Naive B cell (primary cell): ENCODE measurements around the gene MLLT1. TPM values are rescaled to one million over a fixed set of nuclear protein-coding genes. Genes with fewer than 3 reads are reported as not detected.

Source experiments
- ATAC-seq, 2 donors: fragments of 150-1000 bp; cut with Tn5 transposase; 2 replicates each; pipeline ENCODE4 v1.10.0; 2021; ENCODE audit warnings: low read depth in 2 of 2, mild to moderate bottlenecking in 2 of 2, moderate library complexity in 2 of 2
- DNase-seq: peaks from one replicate; pipeline ENCODE4 v3.0.0; 2022
- H3K27ac Mint-ChIP-seq, 6 donors: one replicate each; pipeline ENCODE4 v1.8.0; 2020 to 2022; ENCODE audit warnings: mild to moderate bottlenecking in 6 of 6, mixed read lengths in 6 of 6, moderate library complexity in 5 of 6, inconsistent platforms in 2 of 6
- H3K27me3 Mint-ChIP-seq, 3 donors: one replicate each; pipeline ENCODE4 v1.8.0; 2021 to 2022; ENCODE audit warnings: mixed read lengths in 3 of 3, mild to moderate bottlenecking in 1 of 3
- H3K36me3 Mint-ChIP-seq, 2 donors: one replicate each; pipeline ENCODE4 v1.8.0; 2020 to 2022; ENCODE audit warnings: mixed read lengths in 2 of 2, inconsistent platforms in 1 of 2, mild to moderate bottlenecking in 1 of 2
- H3K4me1 Mint-ChIP-seq, 3 donors: one replicate each; pipeline ENCODE4 v1.8.0; 2020 to 2022; ENCODE audit warnings: mixed read lengths in 3 of 3, inconsistent platforms in 1 of 3, mild to moderate bottlenecking in 1 of 3, moderate library complexity in 1 of 3
- H3K4me3 Mint-ChIP-seq, 8 donors: one replicate each; pipeline ENCODE4 v1.8.0; 2020 to 2022; ENCODE audit warnings: mild to moderate bottlenecking in 8 of 8, mixed read lengths in 8 of 8, moderate library complexity in 8 of 8, inconsistent platforms in 2 of 8
- H3K9me3 Mint-ChIP-seq, 7 donors: one replicate each; pipeline ENCODE4 v1.8.0; 2020 to 2022; ENCODE audit warnings: mixed read lengths in 7 of 7, mild to moderate bottlenecking in 5 of 7, inconsistent platforms in 2 of 7, moderate library complexity in 1 of 7
- polyA plus RNA-seq, 6 donors: library from polyadenylated mRNA; unstranded; fragments of 300-500 nt; fragmentation: Illumina TruSeq; gene quantifications; one replicate each; pipeline ENCODE4 v1.2.3, GENCODE V29; 2021; ENCODE audit warnings: low read depth in 6 of 6

MLLT1 gene
- polyA plus RNA-seq, 6 donors from 2014 or later, result 0.43 to 1.7 (median 1.3) TPM

DNA sequence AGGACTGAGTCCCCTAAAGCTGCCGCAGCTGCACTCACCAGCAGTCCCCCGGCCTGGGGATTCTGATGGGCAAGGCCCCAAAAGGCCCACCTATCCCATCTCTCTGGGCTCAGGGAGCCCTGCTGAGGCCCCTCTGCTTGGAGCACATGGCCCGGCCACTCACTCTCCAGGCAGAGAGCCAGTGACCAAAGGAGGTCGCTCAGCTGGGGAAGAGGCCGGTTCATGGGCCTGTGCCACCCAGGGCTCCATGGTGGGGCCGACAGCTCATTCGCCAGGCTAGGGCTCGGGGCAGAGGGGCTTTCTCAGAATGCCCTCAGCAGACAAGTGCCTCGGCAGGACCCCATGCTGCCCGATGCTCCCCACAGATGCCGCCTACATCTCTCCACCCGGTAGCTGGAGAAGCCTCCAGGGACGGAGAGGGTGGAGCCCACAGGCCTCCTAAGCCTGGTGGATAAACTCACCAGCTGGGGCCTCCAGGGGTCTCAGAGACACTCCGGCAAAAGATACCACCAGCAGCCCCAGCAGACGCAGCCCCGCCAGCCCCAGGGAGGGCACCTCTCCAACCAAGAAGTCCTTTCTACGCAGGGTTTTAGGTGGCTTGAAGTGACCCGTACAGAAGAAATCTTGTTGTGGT, 54.4 kb downstream of the MLLT1 start:
- Mint-ChIP-seq H3K27ac (no peak overlapping the region), H3K27me3 (no peaks in the 10 kb centered on the region), H3K4me3 (no peak overlapping the region), H3K9me3 (no peaks in the 10 kb centered on the region), H3K36me3 (peaks cover 0 to 22% of the 10 kb centered on the region in 2 donors), H3K4me1 (peaks cover 0 to 10% (median 4%) of the 10 kb centered on the region in 3 donors)
- ATAC-seq, result no peak
- DNase-seq, result no peak

DNA sequence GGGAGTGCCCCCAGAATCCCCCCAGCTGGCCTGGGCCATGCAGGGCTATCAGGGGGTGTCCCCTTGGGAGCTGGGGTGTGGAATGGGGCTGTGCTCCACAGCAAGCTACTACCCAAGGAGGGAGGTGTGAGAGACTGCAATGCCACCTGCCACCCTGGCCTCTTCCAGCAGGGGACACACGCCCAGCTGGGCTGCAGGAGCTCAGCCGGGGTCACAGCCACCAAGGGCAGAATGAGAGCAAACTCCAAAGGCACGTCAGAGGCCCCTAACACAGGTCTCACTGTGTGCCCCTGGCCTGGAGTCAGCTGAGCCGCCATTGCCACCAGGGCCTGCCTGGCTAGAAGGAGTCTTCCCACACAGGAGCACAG, 55.5 kb downstream of the MLLT1 start:
- H3K9me3 Mint-ChIP-seq, result no peaks in the 10 kb centered on the region
- ATAC-seq (no peak), DNase-seq (no peak)
- H3K27ac Mint-ChIP-seq, result no peak overlapping the region
- peaks cover 0 to 5% (median 4%) of the 10 kb centered on the region in 3 donors for H3K4me1 Mint-ChIP-seq
- H3K4me3 Mint-ChIP-seq, result no peak overlapping the region
- H3K36me3 Mint-ChIP-seq, result peaks cover 0 to 15% of the 10 kb centered on the region in 2 donors
- no peaks in the 10 kb centered on the region for H3K27me3 Mint-ChIP-seq

DNA sequence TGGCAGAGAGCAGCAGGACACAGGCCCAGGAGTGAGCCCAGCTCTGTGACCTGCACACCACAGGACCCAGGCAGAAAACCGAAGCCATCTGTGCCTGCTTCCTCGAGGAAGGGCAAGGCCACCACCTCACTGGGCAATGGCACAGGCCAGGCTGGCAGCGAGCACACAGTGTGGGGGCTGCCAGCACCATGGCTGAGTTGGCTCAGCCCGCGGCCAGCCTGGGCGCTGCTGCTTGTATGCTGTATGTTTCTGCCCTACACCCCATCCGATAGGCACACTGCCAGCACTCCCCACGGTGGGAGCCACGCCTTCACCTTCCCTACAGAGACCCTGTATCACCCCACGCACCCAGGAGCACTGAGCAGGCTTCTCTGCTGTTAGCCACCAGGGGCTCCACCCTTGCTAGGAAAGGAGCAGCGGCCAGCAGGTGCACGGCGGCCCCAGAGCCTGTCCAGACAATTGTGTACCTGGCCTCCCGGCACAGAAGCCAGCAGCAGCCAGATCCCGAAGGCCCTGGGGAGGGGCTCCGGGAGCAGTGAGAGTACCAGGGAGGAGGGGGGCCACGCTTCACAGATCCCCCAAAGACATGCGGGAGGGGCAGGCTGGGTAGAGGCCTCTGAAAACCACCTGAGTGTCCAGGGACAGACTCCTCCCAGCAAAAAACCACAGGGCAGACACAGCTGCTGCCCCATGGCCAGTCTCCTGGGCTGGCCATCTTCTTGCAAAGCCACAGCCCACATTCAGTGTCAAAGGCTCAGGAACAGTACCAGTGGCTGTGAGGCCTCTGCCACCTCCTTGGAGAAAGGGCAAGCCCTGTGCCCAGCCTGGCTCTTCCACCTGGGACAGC, 56.1 kb downstream of the MLLT1 start:
- Mint-ChIP-seq H3K27me3 (no peaks in the 10 kb centered on the region), H3K4me1 (peaks cover under 1 to 4% (median 4%) of the 10 kb centered on the region in 3 donors), H3K27ac (no peak overlapping the region), H3K36me3 (peaks cover 0 to 13% of the 10 kb centered on the region in 2 donors), H3K4me3 (no peak overlapping the region), H3K9me3 (no peaks in the 10 kb centered on the region)
- DNase-seq, result no peak
- ATAC-seq, result no peak

DNA sequence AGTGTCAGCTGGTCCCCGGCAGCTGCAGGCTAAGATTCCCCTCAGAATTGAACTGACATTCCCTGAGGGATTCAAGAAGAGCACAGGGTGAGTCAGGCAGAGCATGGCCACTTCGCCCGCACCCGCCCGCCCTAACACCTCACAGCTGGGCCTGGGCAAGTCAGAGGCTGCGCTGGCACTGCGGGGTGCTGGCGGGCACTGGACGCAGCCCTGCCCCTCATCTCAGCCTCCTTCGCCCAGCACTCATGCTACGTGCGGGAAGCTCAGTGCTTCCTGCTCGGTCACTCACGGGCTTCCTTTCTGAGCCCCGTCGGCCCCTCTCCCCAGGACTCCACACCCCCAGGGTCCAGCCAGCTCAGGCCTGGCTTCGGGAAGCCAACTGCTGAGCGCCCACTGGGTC, 56.9 kb downstream of the MLLT1 start:
- H3K4me3 Mint-ChIP-seq, result no peak overlapping the region
- H3K4me1 Mint-ChIP-seq, result peaks cover 5 to 8% (median 6%) of the 10 kb centered on the region in 3 donors
- H3K36me3 Mint-ChIP-seq, result peaks cover 0 to 13% of the 10 kb centered on the region in 2 donors
- ATAC-seq (no peak), DNase-seq (no peak)
- H3K27me3 Mint-ChIP-seq, result no peaks in the 10 kb centered on the region
- H3K9me3 Mint-ChIP-seq, result no peaks in the 10 kb centered on the region
- H3K27ac Mint-ChIP-seq, result no peak overlapping the region

DNA sequence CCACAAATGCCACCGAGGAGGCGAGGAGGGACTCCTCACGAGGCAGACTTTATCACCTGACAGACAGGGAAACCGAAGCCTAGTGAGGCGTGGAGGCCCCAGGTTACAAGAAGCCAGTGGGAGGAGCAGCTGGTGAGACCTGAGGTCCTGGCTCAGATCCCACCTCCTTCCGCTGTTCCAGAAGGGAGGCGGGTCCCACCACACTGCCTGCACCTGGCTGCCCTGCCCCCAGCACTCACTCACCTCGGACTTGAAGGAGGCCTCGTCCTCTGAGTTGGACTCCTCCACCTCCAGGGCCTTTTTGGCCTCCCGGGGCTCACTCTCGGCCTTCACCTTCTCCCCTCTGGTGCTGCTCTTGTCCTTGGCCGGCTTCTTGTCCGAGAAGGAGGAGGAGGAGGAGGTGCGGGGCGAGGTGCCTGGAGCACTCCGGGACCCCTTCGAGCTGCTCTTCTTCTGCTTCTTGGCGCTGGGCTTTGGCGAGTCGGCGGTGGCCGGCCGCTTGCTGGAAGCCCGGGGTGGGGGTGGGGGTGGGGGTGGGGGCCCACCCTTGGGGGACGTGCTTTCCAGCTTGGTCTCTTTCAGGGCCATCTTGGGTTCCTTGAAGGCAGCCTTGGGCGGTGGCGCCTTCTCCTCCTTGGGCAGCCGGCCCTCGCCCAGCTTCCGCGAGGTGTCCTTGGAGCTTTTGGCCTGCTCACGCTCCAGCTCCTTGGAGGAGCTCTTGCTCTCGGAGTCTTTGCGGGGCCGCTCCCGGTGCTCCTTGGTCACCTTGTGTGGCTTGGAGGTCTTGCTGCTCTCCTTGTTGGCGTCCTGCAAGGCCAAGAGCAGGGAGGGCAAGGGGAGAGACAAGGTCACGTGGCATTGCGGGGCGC, 57.7 kb downstream of the MLLT1 start:
- Mint-ChIP-seq H3K9me3 (no peaks in the 10 kb centered on the region), H3K36me3 (peaks cover 0 to 13% of the 10 kb centered on the region in 2 donors)
- no peak for ATAC-seq

DNA sequence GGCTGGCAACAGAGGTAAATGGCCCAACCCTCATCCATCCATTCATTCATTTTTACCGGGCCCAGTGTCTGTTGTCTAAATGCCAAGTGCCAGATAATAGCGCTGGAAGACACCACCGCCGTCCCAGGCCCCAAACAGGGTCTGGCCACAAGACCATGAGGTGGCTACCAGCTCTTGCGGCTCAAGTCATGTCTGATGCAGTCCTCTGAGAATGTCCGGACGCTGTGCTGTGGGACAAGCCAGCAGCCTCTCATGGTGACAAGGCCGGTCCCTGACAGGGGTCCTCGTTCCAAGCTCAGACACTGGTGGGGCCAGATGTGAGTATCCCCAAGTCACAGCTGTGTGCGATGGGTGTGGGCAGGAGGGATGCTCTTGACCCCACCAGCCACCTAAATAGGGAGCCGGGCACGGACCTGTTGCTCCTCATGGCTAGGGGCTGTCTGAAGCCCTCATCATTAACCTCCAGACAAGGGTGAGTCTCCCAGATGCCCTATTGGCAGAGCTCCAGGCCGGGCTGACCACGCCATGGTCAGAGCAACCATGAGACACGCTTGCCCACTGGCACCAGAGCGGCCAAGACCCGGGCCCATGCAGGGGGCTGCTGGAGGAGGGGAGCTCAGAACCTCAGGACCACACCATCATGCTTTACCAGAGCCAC, 58.4 kb downstream of the MLLT1 start:
- no peak overlapping the region for H3K4me3 Mint-ChIP-seq
- peaks cover 4 to 6% (median 5%) of the 10 kb centered on the region in 3 donors for H3K4me1 Mint-ChIP-seq
- peaks cover 0 to 8% of the 10 kb centered on the region in 2 donors for H3K36me3 Mint-ChIP-seq
- no peak for DNase-seq
- no peak for ATAC-seq
- H3K27ac Mint-ChIP-seq, result peak overlapping the region in 1 of 6 donors; percentile 62
- no peaks in the 10 kb centered on the region for H3K27me3 Mint-ChIP-seq
- no peaks in the 10 kb centered on the region for H3K9me3 Mint-ChIP-seq

More for the DNA sequence above, 57.7 kb downstream of the MLLT1 start:
- Mint-ChIP-seq H3K27me3 (no peaks in the 10 kb centered on the region), H3K4me1 (peaks cover 5 to 8% (median 6%) of the 10 kb centered on the region in 3 donors), H3K4me3 (no peak overlapping the region), H3K27ac (peak overlapping the region in 1 of 6 donors; percentile 49)
- no peak for DNase-seq

DNA sequence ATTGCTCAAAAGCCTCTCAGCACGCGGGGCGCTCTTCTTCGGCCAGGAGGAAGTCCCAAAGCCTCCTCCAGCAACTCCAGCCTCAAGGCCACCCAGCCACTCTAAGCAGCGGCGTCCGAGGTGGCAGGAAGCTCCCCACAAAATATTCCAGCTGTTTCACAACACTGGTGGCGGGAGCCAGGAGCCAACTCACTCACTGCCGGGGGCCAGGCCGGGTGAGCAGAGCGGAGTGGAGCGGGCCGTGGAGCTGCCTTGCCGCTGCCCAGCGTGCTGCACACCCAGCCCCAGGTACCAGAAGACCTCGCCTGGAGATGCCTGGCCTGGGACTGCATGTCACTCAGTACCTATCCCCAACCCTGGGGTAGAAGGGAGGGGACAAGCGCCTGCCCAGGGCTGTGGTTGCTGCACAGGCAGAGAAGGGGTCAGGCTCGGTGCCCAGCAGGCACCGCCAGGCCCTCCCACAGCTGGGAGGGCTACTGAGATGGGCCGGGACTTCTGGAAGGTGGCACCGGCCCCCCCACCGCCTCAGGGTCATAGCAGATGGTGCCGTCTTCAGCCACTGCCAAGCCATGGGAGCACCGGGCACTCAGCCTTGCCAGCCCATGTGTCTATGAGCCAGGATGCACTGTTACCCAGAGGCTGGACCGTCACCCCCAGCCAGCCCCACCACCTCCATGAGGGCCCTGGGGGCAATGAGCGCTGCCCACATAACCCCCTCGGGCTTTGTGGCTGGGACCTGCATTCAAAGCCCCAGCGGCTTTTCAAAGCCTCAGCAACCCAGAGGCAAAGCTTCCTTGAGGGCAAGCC, 59.2 kb downstream of the MLLT1 start:
- no peaks in the 10 kb centered on the region for H3K27me3 Mint-ChIP-seq
- no peak overlapping the region for H3K27ac Mint-ChIP-seq
- peaks cover 3 to 6% (median 4%) of the 10 kb centered on the region in 3 donors for H3K4me1 Mint-ChIP-seq
- DNase-seq (no peak), ATAC-seq (no peak)
- H3K9me3 Mint-ChIP-seq, result no peaks in the 10 kb centered on the region
- peaks cover 0 to under 1% of the 10 kb centered on the region in 2 donors for H3K36me3 Mint-ChIP-seq
- no peak overlapping the region for H3K4me3 Mint-ChIP-seq

DNA sequence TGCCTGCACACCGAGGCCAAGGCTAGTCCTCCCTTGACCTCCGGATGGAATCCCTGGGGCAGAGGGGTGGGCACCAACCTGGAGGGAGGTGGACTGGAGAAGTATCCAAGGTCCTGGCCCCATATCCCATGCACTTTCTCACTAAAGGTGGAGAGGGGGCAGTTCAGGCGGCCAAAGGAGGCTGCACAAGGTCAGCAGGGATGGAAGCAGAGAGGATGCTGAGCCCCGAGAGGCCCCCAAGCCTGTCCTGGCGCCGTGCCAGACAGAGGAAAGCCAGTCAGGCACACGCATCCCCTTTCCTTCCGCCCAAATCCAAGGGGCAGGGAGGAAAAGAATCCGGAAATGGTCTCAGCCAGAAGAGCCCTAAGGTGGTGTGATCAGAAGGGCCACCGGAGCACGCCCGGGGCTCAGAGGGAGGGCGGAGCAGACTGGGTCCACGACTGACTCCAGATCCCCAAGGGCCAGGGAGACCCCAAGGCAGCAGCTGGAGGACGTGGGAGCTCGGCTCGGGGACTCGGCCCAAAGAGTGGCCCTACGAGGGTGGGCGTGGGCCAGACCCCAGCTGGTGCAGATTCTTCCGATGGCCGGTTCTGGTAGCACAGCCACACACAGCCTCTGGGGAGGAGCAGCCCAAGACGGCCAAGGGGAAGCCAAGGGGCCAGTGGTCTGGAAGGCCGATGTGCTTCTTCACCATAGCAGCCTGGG, 60.0 kb downstream of the MLLT1 start:
- no peak for DNase-seq
- no peak for ATAC-seq
- H3K9me3 Mint-ChIP-seq, result no peaks in the 10 kb centered on the region
- H3K36me3 Mint-ChIP-seq, result no peaks in the 10 kb centered on the region
- no peaks in the 10 kb centered on the region for H3K27me3 Mint-ChIP-seq
- H3K4me1 Mint-ChIP-seq, result peaks cover 3 to 6% (median 4%) of the 10 kb centered on the region in 3 donors
- H3K4me3 Mint-ChIP-seq, result peak overlapping the region in 1 of 8 donors; percentile 15
- H3K27ac Mint-ChIP-seq, result no peak overlapping the region

DNA sequence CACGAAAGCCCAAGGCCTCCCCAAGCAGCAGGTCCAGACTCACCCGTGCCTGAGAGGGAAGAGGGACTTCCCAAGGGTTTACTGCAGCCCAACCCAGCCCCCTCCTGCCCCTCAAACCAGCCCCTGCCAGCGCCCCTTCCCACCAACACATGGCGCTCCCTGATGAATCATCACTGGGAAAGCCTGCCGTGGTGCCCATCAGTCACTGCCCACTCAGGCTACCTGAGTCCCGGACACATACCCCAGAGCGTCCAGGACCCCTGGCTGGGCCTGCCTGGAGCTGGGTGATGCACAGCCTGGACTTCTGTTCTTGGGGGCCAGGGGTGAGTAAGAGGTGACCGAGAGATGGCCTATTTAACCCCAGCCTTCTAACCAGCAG, 60.6 kb downstream of the MLLT1 start:
- Mint-ChIP-seq H3K9me3 (no peaks in the 10 kb centered on the region), H3K36me3 (no peaks in the 10 kb centered on the region), H3K4me1 (peaks cover 3 to 6% (median 4%) of the 10 kb centered on the region in 3 donors), H3K4me3 (no peak overlapping the region), H3K27me3 (no peaks in the 10 kb centered on the region), H3K27ac (no peak overlapping the region)
- DNase-seq (no peak), ATAC-seq (no peak)

DNA sequence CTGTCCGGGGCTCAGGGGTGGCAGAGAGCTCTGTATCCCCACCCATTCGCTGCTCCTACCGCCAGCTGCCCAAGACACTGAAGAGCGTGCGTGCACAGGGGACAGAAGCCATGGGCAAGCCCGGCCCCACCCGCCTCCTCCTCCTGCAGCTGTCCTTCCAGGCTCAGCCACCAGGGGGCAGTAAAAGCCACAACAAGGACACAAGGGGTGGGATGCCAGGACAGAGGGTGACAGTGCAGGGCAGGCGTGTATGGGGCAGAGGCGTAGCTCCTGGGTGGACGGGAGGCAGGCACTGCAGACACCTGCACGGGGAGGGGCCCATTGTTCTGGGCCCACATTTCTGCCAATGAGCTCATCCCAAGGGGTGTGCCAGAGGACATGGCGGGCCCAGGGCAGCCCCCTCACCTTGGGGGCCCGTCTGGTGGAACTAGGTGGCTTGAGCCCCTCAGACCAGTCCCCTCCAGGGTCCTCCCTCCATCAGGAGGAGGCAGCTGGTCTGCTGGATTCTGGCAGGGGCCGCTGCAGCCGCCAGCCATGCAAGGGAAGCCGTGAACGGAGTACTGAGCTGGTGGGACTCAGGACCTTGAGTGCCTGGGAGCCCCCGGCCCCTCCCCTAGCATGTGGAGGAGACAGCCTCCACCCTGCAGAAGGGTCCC, 61.2 kb downstream of the MLLT1 start:
- Mint-ChIP-seq H3K4me3 (no peak overlapping the region), H3K27ac (peak overlapping the region in 1 of 6 donors; percentile 34), H3K9me3 (no peaks in the 10 kb centered on the region), H3K4me1 (peaks cover 3 to 6% (median 4%) of the 10 kb centered on the region in 3 donors), H3K27me3 (no peaks in the 10 kb centered on the region), H3K36me3 (no peaks in the 10 kb centered on the region)
- DNase-seq, result peak; percentile 74
- ATAC-seq, result peak; percentile 71 to 86

DNA sequence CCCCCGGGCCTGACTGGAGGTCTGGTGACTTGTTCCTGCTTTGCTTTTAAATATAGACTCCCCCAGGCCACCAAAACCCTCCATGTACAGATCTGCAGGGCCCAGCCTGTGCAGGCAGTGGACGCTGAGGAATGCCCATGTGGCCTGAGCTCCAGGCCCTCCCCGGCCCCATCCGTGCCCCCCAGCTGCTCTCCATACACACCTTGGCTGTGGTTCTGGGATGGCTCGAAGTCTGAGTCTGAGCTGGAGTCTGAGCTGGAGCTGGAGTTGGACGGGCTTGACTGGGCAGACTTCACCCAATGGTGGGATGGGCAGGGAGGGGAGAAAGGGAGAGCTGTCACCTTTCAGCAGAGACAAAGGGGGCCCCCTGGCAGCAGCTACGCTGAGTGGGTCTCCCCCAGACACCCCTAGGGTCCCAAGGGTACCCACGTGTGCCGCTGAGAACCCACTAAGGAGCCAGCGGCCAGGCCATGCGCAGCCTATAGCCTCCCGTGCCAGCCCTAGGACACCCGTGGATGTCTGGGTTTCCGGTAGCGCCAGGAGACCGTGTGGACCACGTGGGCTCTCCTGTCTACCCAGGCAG, 61.9 kb downstream of the MLLT1 start:
- H3K27me3 Mint-ChIP-seq, result no peaks in the 10 kb centered on the region
- H3K27ac Mint-ChIP-seq, result no peak overlapping the region
- no peaks in the 10 kb centered on the region for H3K36me3 Mint-ChIP-seq
- H3K4me3 Mint-ChIP-seq, result no peak overlapping the region
- DNase-seq (no peak), ATAC-seq (no peak)
- H3K4me1 Mint-ChIP-seq, result peaks cover 3 to 6% (median 4%) of the 10 kb centered on the region in 3 donors
- H3K9me3 Mint-ChIP-seq, result no peaks in the 10 kb centered on the region
